ENCODE results near the gene MRPL45. TPM values are rescaled to one million over a fixed set of nuclear protein-coding genes. Genes with fewer than 3 reads are reported as not detected.

Gene MRPL45
- total and polyA plus RNA-seq, 2 of the 13 experiments (the other 11 are each of a cell fraction or from before 2014, with no cell fraction given), result 89.5 to 157 TPM

- TF ChIP-seq ZBTB33 (CRISPR knock-in tag; IDR thresholded peaks at IDR 0.05), result peak; percentile 60; the same call in 1 of the 2 replicates
- TF ChIP-seq THAP9 (CRISPR knock-in tag; IDR thresholded peaks at IDR 0.05; ENCODE audit: borderline replicate concordance), result peak; percentile 66; the same call in 1 of the 2 replicates
- TF ChIP-seq PLSCR1 (CRISPR knock-in tag; IDR thresholded peaks at IDR 0.05; ENCODE audit: borderline replicate concordance), result 0 out of 2 replicates have a peak, but pooled peaks have one; percentile 64
- no peak for TF ChIP-seq CC2D1A (CRISPR knock-in tag; IDR thresholded peaks at IDR 0.05)
- TF ChIP-seq ZNF275 (CRISPR knock-in tag; IDR thresholded peaks at IDR 0.05; ENCODE audit: borderline replicate concordance), result peak; percentile 80
- TF ChIP-seq RORA (CRISPR knock-in tag; IDR thresholded peaks at IDR 0.05), result no peak
- TF ChIP-seq DMAP1 (CRISPR knock-in tag; IDR thresholded peaks at IDR 0.05), result peak; percentile 87
- TF ChIP-seq ZNF576 (CRISPR knock-in tag; IDR thresholded peaks at IDR 0.05), result no peak
- TF ChIP-seq RAD21 (CRISPR knock-in tag; IDR thresholded peaks at IDR 0.05), result peak; percentile 67
- peak; percentile 83 for TF ChIP-seq KLF6 (CRISPR knock-in tag; IDR thresholded peaks at IDR 0.05)
- peak; percentile 90 for TF ChIP-seq E2F1 (CRISPR knock-in tag; IDR thresholded peaks at IDR 0.05)
- TF ChIP-seq MTA1 (CRISPR knock-in tag; IDR thresholded peaks at IDR 0.05; ENCODE audit: borderline replicate concordance), result peak; percentile 81; the same call in 1 of the 2 replicates
- no peak for TF ChIP-seq WIZ (CRISPR knock-in tag; IDR thresholded peaks at IDR 0.05)
- TF ChIP-seq GLMP (CRISPR knock-in tag; IDR thresholded peaks at IDR 0.05; ENCODE audit: borderline replicate concordance), result no peak
- TF ChIP-seq TOPORS (CRISPR knock-in tag; IDR thresholded peaks at IDR 0.05), result no peak
- TF ChIP-seq MXI1 (IDR thresholded peaks at IDR 0.05; ENCODE audit: borderline replicate concordance, low read depth, low read length), result peak; percentile 90; the same call in 1 of the 3 replicates
- peak; percentile 95 for TF ChIP-seq GABPB1 (CRISPR knock-in tag; IDR thresholded peaks at IDR 0.05)
- TF ChIP-seq TSC22D2 (CRISPR knock-in tag; IDR thresholded peaks at IDR 0.05; ENCODE audit: borderline replicate concordance), result peak; percentile 88
Measured at GRCh38 chr17:38351412-38352222, 54.6 kb downstream of the MRPL45 start, which contains the start of gene SOCS7 (continued).
